OCI-LY7 (cell line): ENCODE results near the gene INSR. TPM values are rescaled to one million over a fixed set of nuclear protein-coding genes. Genes with fewer than 3 reads are reported as not detected.

Experiments
- BruUV-seq: library from RNA; stranded (reverse); fragments of 400-500 nt; replicated peaks from 2 replicates; lab custom pipeline; 2021; lab: Mats Ljungman, UMichigan
- CTCF ChIA-PET: fragments of 300-600 bp; sonication (Branson Sonifier 250); formaldehyde crosslinking; loops from one replicate; lab custom pipeline; 2022; ENCODE audit warnings: antibody characterized with exemption; ENCODE audit not compliant: unreplicated experiment; lab: Charles Lee
- POLR2A ChIA-PET: fragments of 300-600 bp; sonication (Branson Sonifier 250); formaldehyde crosslinking; loops from one replicate; lab custom pipeline; 2022; ENCODE audit warnings: antibody characterized with exemption; lab: Charles Lee
- DNase-seq: peaks from one replicate; pipeline ENCODE4 v3.0.0-alpha.2; 2015; ENCODE audit warnings: low spot score
- H2AFZ ChIP-seq: fragments of 200-600 bp; sonication (generic), shearing (Covaris generic); 2 replicates; pipeline ENCODE4 v1.6.1; 2014; ENCODE audit warnings: mild to moderate bottlenecking, antibody characterized with exemption, low read length, moderate library complexity
- H3K27ac ChIP-seq: fragments of 200-600 bp; sonication (generic); 2 replicates; pipeline ENCODE4 v1.5.1; 2014; ENCODE audit warnings: mixed run types, low read depth, mild to moderate bottlenecking, moderate library complexity, low read length, inconsistent platforms; ENCODE audit not compliant: poor library complexity, severe bottlenecking
- H3K36me3 ChIP-seq: fragments of 200-600 bp; sonication (generic); 2 replicates; pipeline ENCODE4 v1.6.1; 2014; ENCODE audit warnings: mild to moderate bottlenecking, antibody characterized with exemption, low read length, moderate library complexity, mixed read lengths; ENCODE audit not compliant: insufficient read depth
- H3K4me1 ChIP-seq: fragments of 200-600 bp; sonication (generic); 2 replicates; pipeline ENCODE4 v1.5.1; 2014; ENCODE audit warnings: mild to moderate bottlenecking, low read length; ENCODE audit not compliant: insufficient read depth, poor library complexity, severe bottlenecking
- H3K4me2 ChIP-seq: fragments of 200-600 bp; sonication (generic); 2 replicates; pipeline ENCODE4 v1.6.1; 2014; ENCODE audit warnings: mild to moderate bottlenecking, low read length
- H3K4me3 ChIP-seq: fragments of 200-600 bp; sonication (generic); 2 replicates; pipeline ENCODE4 v1.5.1; 2014; ENCODE audit warnings: mild to moderate bottlenecking, low read depth, low read length; ENCODE audit not compliant: poor library complexity, severe bottlenecking
- H3K79me2 ChIP-seq: fragments of 200-600 bp; sonication (generic); 2 replicates; pipeline ENCODE4 v1.6.1; 2016; ENCODE audit warnings: low read depth, mild to moderate bottlenecking, low read length, moderate library complexity, mixed read lengths; ENCODE audit not compliant: insufficient read depth
- H3K9me2 ChIP-seq: fragments of 200-600 bp; sonication (generic); 2 replicates; pipeline ENCODE4 v1.6.1; 2016; ENCODE audit warnings: mild to moderate bottlenecking, low read length, mixed read lengths; ENCODE audit not compliant: insufficient read depth
- H3K9me3 ChIP-seq: fragments of 200-600 bp; sonication (generic); 2 replicates; pipeline ENCODE4 v1.6.1; 2014; ENCODE audit warnings: mild to moderate bottlenecking, mixed run types, low read length, mixed read lengths
- H4K20me1 ChIP-seq: fragments of 200-600 bp; sonication (generic); 2 replicates; pipeline ENCODE4 v1.6.1; 2014; ENCODE audit warnings: mild to moderate bottlenecking, antibody characterized with exemption, low read length, moderate library complexity, mixed read lengths; ENCODE audit not compliant: insufficient read depth
- EZH2phosphoT487 ChIP-seq: fragments of 200-600 bp; sonication (generic); IDR thresholded peaks from 2 replicates; pipeline ENCODE4 v1.6.1; 2018; ENCODE audit warnings: low read depth, borderline replicate concordance, mild to moderate bottlenecking, mixed run types, antibody characterized with exemption, low read length, moderate library complexity, mixed read lengths
- intact Hi-C: fragments of 100-400 bp; cut with micrococcal nuclease; formaldehyde crosslinking; loops from one replicate; pipeline ENCODE4 v1.10.0; 2022; ENCODE audit not compliant: unreplicated experiment
- total RNA-seq, 2 experiments: library from RNA; depleted of rRNA in 1 of 2; stranded (reverse); fragments of >200 nt in 1 of 2; shearing (Covaris generic) in 1 of 2; gene quantifications; 2 replicates each; pipeline ENCODE4 v1.2.3, GENCODE V29; 2014 to 2022
- TF ChIP-seq, protein P1 (sequence below): fragments of 200-600 bp; sonication (generic); conservative IDR thresholded peaks from 2 replicates; pipeline ENCODE4 v1.5.1; 2014; ENCODE audit warnings: mild to moderate bottlenecking, antibody characterized with exemption, low read length, moderate library complexity, mixed read lengths

Gene INSR
- total RNA-seq, 2 experiments from 2014 or later, result 57.7 to 74.0 TPM

DNA sequence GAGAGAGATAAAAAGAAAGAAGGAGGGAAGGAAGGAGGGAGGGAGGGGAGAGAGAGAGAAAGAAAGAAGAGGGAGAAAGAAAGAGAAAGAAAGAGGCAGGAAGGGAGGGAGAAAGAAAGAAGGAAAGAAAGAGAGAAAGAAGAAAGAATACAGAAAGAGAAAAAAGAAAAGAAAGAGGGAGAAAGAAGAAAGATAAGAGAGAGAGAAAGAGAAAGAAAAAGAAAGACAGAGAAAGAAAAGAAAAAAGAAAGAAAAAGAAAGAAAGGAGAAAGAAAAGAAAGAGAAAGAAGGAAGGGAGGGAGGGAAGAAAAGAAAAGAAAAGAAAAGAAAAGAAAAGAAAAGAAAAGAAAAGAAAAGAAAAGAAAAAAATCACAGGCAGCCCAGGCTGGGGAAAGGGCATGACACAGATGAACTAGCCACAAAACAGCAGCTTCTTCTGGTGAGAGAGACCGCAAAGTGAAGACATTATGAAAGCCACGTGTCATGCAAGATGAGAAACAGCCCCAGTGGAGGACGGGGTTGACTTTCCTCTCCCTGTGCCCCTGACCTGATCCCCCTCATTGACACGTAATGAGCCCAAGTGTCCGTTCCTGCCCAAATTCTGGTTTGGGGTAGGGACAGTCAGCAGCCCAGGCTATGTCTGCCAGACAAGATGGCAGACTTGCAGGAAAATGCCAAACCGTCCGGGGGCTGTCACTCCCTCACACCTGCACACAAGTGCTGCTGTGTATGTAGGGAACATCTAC is 102.1 kb downstream of the INSR start:
- no peak for TF ChIP-seq EZH2phosphoT487
- TF ChIP-seq, protein P1, sequence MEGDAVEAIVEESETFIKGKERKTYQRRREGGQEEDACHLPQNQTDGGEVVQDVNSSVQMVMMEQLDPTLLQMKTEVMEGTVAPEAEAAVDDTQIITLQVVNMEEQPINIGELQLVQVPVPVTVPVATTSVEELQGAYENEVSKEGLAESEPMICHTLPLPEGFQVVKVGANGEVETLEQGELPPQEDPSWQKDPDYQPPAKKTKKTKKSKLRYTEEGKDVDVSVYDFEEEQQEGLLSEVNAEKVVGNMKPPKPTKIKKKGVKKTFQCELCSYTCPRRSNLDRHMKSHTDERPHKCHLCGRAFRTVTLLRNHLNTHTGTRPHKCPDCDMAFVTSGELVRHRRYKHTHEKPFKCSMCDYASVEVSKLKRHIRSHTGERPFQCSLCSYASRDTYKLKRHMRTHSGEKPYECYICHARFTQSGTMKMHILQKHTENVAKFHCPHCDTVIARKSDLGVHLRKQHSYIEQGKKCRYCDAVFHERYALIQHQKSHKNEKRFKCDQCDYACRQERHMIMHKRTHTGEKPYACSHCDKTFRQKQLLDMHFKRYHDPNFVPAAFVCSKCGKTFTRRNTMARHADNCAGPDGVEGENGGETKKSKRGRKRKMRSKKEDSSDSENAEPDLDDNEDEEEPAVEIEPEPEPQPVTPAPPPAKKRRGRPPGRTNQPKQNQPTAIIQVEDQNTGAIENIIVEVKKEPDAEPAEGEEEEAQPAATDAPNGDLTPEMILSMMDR, result no peak
- no peak for DNase-seq
- no TSS peak for BruUV-seq
- Histone ChIP-seq H3K9me2 (no peaks in the 10 kb centered on the region), H3K4me3 (no peak overlapping the region), H4K20me1 (no peaks in the 10 kb centered on the region), H2AFZ (no peak overlapping the region), H3K79me2 (peaks cover 10% of the 10 kb centered on the region; the same call in 1 of the 2 replicates), H3K4me1 (peaks cover 24% of the 10 kb centered on the region), H3K4me2 (peak overlapping the region; percentile 37; the same call in 1 of the 2 replicates), H3K9me3 (no peaks in the 10 kb centered on the region), H3K27ac (no peak overlapping the region), H3K36me3 (no peaks in the 10 kb centered on the region)
- CTCF ChIA-PET, result no interaction called here
- intact Hi-C loops, result no loop called here
- POLR2A ChIA-PET, result interaction anchor here (0.6 kb wide), 1 partner anchor 22 kb away, joined by 4 read pairs; no protein-coding TSS in a partner anchor

DNA sequence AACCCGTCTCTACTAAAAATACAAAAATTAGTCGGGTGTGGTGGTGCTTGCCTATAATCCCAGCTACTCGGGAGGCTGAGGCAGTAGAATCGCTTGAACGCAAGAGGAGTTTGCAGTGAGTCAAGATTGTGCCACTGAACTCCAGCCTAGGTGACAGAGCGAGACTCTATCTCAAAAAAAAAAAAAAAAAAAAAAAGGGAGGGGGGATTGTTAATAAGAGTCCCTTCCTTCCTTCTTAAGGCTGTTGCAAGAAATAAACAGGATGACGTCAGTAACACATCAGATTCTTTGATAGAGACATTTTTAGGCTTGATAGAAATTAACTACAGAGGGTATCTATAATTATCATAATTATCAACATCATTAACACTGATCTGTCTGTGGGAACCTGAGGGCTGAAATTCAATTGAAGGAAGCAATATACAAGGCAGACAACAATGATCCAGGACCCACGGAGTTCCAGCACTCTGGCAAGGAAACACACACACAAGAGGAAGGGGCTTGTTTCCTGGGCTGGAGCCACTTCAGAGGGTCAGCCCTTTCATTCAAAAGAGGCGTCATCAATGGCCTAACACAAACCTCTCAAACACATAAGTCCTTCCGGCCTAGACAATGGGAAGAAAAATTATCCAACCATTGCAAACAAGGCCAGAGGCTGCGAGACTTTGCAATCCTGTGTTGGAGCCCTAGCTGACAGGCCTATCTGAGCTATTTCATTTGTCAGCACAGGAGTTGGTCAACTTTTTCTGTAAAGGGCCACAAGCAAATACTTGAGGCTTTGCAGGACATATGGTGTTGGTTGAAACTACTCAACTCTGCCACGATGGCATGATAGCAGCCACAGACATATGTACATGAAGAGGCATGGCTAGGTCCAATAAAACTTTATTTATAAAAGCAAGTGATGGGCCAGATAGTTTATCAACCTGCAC is 105.2 kb downstream of the INSR start:
- CTCF ChIA-PET, result no interaction called here
- Histone ChIP-seq H3K79me2 (no peaks in the 10 kb centered on the region), H3K36me3 (peaks cover 4% of the 10 kb centered on the region), H3K9me2 (no peaks in the 10 kb centered on the region), H3K4me1 (peaks cover 21% of the 10 kb centered on the region), H3K4me3 (no peak overlapping the region), H3K9me3 (no peaks in the 10 kb centered on the region), H3K27ac (no peak overlapping the region), H2AFZ (no peak overlapping the region), H3K4me2 (no peak overlapping the region), H4K20me1 (no peaks in the 10 kb centered on the region)
- intact Hi-C loops, result no loop called here
- DNase-seq, result no peak
- TF ChIP-seq, protein P1, result no peak
- TF ChIP-seq EZH2phosphoT487, result no peak
- POLR2A ChIA-PET, result no interaction called here
- no TSS peak for BruUV-seq
